EH (cell line): Measurements from ENCODE around the gene PKNOX1.
A peak's percentile ranks its signal among the peaks of the same experiment; 100 is the strongest.
"Not testable (repeated sequence)": the region's sequence is repeated elsewhere in the genome, so short reads cannot be mapped to it uniquely, and the experiment has no call there.

Experiments used
- DNase-seq: peaks from one replicate; pipeline ENCODE4 v3.0.0-alpha.2; 2015; ENCODE audit warnings: low read depth

The PKNOX1 gene

DNA sequence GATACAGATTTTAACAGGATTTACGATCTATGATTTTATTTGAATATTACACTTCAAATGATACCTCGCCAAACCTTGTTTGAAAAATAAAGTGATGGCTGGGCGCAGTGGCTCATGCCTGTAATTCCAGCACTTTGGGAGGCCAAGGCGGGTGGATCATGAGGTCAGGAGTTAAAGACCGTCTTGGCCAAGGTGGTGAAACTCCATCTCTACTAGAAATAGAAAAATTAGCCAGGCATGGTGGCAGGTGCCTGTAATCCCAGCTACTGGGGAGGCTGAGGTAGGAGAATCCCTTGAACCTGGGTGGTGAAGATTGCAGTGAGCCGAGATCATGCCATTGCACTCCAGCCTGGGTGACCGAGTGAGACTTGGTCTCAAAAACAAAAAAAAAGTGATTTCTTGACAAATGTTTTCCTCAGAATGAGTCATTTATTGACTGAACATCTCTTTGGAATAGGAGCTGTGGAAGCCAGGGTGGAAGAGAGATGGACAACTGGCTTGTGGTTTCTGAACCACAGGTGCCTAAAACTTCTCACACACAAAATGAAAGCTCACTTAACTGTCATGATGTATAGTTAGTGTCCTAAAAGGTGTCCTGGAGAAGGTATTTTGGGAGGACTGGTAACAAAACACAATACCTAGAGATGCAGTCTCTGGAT, 11.9 kb downstream of the PKNOX1 start:
- no peak for DNase-seq

DNA sequence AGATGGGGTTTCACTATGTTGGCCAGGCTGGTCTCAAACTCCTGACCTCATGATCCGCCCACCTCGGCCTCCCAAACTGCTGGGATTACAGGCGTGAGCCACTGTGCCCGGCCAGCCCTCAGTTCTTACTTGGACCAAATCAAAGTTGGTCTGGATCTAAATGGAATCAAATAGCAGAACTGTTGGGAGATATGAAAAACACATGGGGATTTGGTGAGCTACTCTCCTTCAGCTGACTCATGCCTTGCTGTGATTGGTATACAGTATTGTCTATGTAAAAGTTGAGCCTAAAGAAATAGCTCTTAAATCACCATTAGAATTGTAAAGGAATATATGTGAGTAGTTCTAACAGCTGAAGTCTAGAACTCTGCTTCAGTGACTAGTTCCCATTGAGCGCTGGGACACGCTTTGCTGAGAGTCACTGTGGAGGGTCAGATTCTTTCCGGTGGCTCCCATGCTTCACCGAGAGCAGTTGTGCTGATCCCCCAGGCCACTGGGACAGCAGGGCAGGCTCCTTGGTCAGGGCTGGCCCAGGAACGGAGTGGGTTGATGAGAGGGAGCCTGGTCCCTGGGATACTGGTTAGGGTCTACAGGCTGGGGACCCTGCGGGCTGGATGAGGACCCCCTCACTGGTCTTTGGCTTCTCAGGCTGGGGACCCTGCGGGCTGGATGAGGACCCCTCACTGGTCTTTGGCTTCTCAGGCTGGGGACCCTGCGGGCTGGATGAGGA, 14.0 kb downstream of the PKNOX1 start:
- DNase-seq, result peak; percentile 63

DNA sequence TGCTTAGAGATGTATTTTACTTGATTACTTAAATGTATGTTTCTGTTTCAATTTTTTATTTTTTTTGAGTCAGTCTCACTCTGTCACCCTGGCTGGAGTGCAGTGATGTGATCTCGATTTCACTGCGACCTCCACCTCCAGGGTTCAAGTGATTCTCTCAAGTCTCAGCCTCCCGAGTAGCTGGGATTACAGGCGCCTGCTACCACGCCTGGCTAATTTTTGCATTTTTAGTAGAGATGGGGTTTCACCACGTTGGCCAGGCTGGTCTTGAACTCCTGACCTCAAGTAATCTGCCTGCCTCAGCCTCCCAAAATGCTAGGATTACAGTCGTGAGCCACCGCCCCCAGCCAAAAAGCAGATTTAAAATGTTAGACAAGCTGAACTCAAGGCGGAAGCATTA, 15.0 kb downstream of the PKNOX1 start:
- not testable (repeated sequence) for DNase-seq

DNA sequence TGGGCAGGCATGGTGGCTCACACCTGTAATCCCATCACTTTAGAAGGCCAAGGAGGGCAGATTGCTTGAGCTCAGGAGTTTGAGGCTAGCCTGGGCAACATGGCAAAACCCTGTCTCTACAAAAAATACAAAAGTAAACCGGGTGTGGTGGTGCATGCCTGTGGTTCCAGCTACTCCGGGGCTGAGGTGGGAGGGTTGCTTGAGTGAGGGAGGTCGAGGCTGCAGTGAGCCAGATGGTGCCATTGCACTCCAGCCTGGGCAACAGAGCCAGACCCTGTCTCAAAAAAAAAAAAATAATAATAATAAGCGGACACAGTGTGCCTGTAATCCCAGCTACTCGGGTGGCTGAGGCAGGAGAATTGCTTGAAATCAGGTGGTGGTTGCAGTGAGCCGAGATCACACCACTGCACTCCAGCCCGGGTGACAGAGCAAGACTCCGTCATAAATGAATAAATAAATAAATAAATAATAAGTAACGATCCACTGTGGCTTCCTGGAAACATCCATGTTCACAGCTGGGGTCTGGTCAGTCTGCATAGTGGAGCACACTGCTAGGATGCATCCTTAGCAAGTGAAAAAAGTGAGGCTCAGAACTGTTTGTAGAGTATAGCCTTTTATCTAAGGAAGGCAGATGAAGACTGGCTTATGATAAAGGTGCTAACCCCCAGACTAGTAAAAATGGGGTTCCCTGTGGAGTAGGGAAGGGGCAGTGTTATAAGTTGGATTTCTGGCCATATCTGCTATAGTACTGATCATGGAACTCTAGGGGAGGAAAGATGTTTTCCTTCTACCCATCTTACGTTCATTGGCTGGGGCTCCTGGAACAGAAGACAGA, 15.7 kb downstream of the PKNOX1 start:
- no peak for DNase-seq

DNA sequence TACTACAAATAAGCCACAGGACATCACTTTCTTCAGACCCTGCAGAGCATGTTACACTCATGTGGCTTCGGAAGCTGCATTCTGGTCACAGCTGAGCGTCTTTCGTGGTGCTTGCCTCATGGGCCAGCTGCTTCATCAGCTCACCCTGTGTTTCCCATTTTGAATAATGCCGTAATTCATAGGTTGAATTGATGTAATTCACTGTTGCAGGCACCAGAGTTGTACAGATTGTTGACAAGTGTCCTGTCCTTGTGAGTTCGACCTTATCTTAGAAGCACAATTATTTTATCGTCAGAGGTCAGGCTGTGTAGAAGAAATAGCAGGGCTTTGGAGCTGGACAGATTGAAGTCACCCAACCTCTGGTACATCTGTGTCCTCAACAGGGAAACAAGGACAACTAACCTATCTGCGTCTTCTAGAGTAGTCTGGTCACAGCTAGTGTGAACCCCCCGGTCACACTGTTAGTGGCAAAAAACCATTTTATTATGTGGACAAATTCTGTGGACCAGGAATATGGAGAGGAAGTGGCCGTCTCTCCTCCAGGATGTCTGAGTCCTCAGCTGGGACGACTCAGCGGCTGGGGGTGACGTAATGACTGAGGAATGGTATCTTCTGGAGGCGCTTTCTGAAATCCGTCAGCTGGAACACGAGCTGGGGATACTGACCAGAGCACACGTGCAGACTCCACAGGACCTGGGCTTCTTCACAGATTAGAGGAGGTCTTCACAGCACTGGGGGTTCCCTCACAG, 17.8 kb downstream of the PKNOX1 start:
- peak; percentile 95 for DNase-seq

DNA sequence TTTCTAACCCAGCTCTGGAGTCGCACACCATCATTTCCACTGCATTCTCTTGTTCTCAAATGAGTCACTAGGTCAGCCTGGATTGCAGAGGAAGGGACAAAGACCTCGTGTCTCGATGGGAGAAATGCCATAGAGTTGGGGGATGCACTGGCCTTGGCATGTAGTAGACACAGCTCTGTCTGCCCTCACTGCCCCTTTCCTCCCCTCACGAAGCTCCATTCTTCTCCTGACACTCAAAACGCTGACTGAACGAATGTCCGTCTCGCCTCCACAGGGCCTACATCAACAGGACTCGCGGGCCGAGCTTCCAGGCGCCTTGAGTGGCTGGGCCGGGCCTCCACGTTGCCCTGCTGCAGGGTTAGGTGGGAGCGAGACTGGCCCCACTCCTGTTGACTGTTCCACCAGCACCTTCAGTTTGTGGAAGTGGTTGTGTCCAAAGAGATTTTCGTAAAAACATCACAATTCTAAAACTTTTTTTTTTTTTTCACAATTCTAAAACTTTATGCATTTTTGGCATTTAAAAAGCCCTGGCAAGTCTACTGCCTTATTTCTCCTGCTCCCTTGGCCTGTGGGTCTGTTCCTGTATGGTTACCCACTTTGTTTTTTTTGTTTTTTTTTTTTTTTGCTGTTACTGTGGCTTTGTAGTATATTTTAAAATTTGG, 18.8 kb downstream of the PKNOX1 start:
- DNase-seq, result no peak

DNA sequence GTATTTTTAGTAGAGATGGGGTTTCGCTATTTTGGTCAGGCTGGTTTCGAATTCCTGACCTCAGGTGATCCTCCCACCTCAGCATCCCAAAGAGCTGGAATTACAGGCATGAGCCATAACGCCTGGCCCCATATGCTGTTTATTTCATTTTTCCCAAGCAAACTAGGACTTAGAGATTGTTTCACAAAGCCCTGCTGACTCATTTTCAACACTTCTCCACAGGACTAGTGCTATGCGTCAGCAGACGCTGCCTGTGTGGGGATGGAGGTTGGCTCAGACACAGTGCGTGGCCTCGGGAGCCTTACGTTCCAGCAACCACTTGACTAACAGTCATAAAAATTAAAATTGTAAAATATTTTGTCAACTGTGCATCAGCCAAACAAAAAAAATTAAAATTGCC, 22.7 kb downstream of the PKNOX1 start:
- DNase-seq, result peak; percentile 97

DNA sequence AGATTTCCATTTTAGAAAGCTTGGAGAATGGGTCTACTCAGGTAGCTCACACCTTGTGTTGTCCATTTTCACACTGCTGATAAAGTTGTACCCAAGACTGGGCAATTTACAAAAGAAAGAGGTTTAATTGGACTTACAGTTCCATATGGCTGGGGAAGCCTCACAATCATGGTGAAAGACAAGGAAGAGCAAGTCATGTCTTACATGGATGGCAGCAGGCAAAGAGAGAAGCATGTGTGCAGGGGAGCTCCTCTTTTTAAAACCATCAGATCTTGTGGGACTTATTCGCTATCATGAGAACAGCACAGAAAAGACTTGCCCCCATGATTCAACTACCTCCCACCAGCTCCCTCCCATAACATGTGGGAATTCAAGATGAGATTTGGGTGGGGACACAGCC, 23.6 kb downstream of the PKNOX1 start:
- not testable (repeated sequence) for DNase-seq

DNA sequence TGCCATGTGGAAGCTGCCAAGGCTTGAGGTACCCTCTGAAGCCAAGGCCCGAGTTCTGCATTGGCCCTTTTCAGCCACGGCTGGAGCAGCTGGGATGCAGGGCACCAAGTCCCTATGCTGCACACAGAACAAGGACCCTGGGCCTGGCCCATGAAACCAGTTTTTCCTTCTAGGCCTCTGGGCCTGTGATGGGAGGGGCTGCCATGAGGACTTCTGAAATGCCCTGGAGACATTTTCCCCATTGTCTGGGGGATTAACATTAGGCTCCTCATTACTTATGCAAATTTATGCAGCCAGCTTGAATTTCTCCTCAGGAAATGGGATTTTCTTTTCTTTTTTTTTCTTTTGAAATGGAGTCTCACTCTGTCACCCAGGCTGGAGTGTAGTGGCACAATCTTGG, 24.8 kb downstream of the PKNOX1 start:
- DNase-seq, result not testable (repeated sequence)

DNA sequence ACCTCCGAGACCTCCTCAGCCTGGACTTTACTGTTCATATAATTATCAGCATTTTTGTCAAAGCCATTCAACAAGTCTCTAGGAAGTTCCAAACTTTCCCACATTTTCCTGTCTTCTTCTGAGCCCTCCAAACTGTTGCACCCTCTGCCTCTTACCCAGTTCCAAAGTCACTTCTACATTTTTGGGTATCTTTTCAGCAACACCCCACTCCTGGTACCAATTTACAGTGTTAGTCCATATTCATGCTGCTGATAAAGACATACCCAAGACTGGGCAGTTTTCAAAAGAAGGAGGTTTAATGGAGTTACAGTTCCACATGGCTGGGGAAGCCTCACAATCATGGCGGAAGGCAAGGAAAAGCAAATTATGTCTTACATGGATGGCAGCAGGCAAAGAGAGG, 25.7 kb downstream of the PKNOX1 start:
- DNase-seq, result not testable (repeated sequence)

DNA sequence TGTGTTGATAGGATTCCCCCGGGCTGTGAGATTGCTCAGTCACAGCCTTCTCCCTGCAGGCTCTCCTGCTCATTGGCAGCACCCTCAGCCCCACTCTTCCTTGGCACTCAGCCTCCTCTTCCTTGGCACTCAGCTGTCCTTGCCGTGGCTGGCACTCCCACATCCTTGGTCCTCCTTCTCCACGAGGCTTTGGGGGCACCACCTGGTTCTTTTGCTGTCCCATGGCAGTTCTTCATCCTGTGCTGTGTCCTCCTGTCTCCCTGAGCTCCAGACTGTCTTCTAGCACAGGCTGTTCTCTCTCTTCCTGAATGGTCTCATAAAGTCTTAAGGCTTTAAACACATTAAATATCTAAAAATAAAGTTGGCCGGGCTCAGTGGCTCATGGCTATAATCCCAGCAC, 27.0 kb downstream of the PKNOX1 start:
- no peak for DNase-seq

DNA sequence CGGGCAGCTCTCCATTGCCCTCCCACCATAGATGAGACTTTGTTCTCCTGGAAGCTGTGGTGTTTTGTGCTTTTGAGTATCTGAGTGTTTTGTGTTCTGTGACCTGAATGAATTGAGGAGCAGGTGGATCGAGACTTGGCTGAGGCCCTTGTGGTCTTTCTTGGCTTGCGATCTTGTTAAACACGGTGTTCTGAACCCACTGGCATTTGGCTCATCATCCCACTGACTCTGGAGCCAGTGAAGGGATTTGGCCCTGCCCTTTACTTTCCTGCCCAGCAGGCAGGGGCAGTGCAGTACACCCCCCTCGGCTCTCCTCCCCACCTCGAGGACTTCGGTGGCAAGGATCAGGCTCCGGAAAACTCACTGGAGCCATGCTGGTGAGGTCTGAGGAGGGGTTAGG, 30.6 kb downstream of the PKNOX1 start:
- no peak for DNase-seq

DNA sequence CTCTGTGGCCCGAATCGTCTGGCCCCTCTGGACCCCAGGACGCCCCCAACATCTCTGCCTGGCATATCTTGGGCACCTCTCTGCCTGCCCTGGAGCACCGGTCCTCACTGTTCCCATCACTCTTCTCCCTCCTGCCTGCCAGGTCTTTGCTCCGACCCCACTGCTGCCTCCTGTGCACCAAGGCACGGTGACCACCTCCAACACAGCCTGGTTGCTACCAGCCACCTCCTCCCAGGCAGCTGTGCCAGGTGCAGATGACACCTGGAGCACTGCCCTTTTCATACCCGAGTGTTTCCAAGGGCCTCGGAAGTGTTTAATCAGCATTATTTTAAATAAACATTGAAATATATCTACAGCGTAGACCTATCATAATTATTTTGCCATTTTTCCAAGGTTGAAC, 31.3 kb downstream of the PKNOX1 start:
- no peak for DNase-seq

DNA sequence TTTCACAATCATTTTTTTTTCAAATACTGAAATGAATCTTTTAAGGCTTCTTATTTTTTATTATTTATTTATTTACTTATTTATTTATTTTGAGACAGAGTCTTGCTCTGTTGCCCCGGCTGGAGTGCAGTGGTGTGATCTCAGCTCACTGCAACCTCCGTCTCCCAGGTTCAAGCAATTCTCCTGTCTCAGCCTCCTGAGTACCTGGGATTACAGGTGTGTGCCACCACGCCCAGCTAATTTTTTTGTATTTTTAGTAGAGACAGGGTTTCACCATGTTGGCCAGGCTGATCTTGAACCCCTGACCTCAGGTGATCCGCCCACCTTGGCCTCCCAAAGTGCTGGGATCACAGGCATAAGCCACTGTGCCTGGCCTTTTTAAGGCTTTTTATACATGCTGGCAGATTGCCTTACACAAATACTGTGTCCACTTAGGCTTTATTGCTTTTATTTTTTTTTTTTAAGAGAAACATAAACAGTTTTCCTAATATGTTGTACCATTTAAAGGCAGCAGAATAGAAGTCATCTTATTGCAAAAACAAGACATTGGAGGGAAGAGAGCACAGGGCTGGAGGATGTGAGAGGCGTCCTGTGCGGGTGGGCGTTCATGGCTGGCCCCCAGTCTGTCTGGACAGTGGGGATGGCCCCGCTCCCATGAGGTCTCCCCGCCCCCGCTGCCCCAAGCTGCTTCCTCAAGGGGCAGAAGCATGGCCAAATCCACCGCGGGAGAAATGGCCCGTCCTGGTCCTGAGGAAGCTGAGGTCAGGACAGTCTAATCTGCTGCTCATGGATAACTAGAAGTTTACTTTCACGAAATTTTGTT, 31.9 kb downstream of the PKNOX1 start:
- not testable (repeated sequence) for DNase-seq

DNA sequence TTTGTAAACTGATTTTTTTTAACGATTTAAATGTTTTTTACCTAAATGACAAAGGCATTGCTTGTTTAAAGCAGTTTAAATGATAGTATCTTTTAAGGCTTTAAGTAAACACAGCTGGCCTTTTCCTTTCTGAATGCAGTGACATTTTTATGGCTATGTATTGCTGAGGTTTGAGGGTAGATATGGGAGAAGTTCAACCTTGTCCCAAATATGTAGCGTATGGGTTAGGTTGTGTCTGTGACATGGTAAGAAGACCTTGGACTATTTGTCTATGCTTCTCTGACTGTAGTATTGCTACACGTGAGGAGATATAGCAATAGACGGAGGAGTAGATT, 32.5 kb downstream of the PKNOX1 start:
- no peak for DNase-seq

DNA sequence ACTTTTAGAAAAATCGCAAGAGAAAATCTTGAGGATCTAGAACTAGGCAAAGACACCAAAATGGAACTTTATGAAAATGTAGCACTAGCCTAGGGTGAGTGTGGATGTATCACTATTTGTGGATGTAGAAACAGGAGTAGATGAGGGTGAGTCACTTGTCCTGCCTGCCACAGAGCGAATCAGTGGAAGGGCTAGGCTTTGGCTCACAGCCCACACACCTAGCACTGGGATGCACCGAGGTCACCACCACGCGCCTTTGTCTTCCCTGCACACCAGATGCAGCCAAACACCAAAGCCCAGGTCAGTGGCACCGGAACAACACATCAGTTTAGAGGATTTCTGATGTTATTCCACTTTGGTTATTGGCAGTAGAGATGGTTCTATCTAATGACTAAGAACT, 38.2 kb downstream of the PKNOX1 start:
- DNase-seq, result no peak

DNA sequence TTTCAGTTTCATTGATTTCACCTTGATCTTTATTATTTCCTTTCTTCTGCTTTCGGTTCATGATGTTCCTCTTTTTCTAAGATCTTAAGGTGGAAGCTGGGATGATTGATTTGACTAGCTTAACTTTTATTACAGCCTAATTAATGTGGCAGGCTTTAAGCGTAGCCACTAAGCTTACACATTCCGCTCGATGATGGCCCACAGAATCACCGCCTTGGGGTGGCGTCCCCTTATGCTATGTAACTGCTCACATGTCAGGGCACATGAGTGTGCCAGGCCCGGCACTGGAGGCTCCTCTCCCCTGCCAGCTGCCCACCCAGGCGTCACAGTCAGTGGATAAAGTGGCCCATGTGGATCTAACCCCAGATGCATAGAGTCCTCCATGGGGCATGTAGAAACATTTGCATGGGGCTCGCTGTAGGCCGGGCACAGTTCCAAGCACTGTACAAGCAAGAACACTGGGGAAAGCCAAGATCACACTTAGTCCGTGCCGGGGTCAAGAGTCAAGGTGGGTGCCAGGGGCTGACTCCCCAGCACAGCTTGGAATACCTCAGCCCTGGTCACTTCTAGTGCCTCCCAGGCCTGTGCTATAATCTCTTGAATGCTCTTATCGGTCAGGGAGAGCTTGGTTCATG, 41.7 kb downstream of the PKNOX1 start:
- no peak for DNase-seq

DNA sequence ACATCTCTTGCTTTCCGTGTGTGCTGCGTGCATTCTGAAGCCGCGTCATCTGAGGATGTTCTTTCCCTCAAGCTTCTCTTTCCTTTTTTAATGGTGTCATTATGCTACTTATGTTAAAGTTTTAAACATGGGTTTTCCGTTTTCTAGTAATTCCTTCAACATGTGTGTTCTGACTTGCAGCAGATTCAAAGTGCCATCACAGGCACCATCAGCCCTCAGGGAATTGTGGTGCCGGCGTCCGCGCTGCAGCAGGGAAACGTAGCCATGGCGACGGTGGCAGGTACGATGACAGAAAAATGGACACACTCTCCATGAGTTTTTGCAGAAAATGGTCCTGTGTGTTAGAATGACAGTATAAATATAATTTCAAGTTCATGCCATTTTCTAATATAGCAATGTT, 42.4 kb downstream of the PKNOX1 start:
- no peak for DNase-seq

DNA sequence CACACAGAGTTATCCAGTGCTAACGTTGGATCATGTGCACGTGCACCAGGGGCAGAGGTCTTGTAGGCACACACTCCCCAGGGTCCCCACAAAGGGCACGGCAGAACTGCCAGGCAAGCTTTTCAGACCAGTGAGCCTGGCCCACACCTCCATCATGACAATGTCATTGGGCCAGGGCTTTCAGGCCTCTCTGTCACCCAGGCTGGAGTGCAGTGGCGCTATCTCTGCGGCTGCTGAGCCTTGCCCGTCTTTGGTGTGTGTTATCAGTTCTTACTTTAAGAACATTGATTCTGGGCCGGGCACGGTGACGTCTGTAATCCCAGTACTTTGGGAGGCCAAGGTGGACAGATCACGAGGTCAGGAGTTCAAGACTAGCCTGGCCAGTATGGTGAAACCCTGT, 44.2 kb downstream of the PKNOX1 start:
- no peak for DNase-seq

DNA sequence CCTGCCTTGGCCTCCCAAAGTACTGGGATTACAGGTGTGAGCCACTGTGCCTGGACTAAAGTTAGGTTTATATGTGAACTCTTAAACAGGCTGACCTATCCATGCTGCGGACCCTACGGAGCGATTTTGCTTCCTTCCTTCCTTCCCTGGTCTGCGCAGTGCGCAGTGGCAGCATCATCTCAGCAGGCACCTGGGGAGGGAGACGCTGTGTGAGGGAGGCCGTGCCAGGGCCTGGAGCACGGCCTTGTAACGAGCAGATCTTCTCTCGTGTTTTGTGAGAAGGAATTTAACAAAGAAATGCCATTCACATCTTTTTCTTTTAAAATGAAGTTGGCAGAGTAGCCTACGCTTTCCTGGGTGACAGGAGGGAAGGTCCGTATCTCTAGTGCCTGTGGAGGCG, 45.8 kb downstream of the PKNOX1 start:
- no peak for DNase-seq

DNA sequence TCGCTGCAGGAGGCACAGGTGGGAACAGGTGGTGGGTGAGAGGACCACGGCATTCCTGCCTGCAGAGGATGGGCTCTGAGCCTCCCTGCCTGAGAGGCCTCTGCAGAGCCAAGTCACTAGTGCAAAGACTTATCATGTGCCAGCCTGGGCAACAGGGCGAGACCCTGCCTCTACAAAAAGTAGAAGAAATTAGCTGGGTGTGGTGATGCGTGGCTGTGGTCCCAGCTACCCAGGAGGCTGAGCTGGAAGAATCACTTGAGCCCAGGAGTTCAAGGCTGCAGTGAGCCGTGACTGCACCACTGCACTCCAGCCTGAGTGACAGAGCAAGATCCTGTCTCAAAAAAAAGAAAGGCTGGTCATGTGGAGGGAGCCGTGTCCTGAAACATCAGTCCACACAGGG, 46.4 kb downstream of the PKNOX1 start:
- no peak for DNase-seq
